Neuron (in vitro differentiated cells): ENCODE data around the gene MPC1.
"Not testable (repeated sequence)": the region's sequence is repeated elsewhere in the genome, so short reads cannot be mapped to it uniquely, and the experiment has no call there.

Experiments
- H2AFZ ChIP-seq: one replicate; pipeline ENCODE4 v1.6.1; 2013; ENCODE audit warnings: low read depth, mild to moderate bottlenecking, inconsistent platforms, low read length, moderate library complexity
- H3K27me3 ChIP-seq: one replicate; pipeline ENCODE4 v1.6.1; 2013; ENCODE audit warnings: low read length; ENCODE audit not compliant: insufficient read depth
- H3K36me3 ChIP-seq: one replicate; pipeline ENCODE4 v1.6.1; 2013; ENCODE audit warnings: low read length; ENCODE audit not compliant: insufficient read depth
- H3K4me1 ChIP-seq: one replicate; pipeline ENCODE4 v1.6.1; 2013; ENCODE audit warnings: low read length; ENCODE audit not compliant: insufficient read depth
- H3K4me3 ChIP-seq: 2 replicates; pipeline ENCODE4 v1.5.1; 2013; ENCODE audit warnings: mild to moderate bottlenecking, low read length, moderate library complexity
- H3K9me3 ChIP-seq: one replicate; pipeline ENCODE4 v1.6.1; 2013; ENCODE audit warnings: low read length

MPC1 gene

GRCh38 chr6:166362427-166362826 is 20.3 kb downstream of the MPC1 start:
- H3K4me1 ChIP-seq, result peaks cover 33% of the 10 kb centered on the region
- H3K27me3 ChIP-seq, H3K36me3 ChIP-seq, H2AFZ ChIP-seq, H3K9me3 ChIP-seq, H3K4me3 ChIP-seq: not testable (repeated sequence)

GRCh38 chr6:166361077-166361429 is 21.7 kb downstream of the MPC1 start:
- peaks cover 27% of the 10 kb centered on the region for H3K4me1 ChIP-seq
- peaks cover 6% of the 10 kb centered on the region for H3K36me3 ChIP-seq
- no peak overlapping the region for H3K4me3 ChIP-seq
- no peaks in the 10 kb centered on the region for H3K27me3 ChIP-seq
- H2AFZ ChIP-seq, result no peak overlapping the region
- no peaks in the 10 kb centered on the region for H3K9me3 ChIP-seq

GRCh38 chr6:166360243-166361076 is 22.3 kb downstream of the MPC1 start:
- Histone ChIP-seq H3K4me3 (no peak overlapping the region), H2AFZ (no peak overlapping the region), H3K9me3 (no peaks in the 10 kb centered on the region), H3K36me3 (peaks cover 6% of the 10 kb centered on the region), H3K27me3 (no peaks in the 10 kb centered on the region), H3K4me1 (peaks cover 21% of the 10 kb centered on the region)

- peaks cover 22% of the 10 kb centered on the region for H3K4me1 ChIP-seq
- no peak overlapping the region for H3K4me3 ChIP-seq
- H3K9me3 ChIP-seq, result no peaks in the 10 kb centered on the region
- no peak overlapping the region for H2AFZ ChIP-seq
- no peaks in the 10 kb centered on the region for H3K36me3 ChIP-seq
- H3K27me3 ChIP-seq, result no peaks in the 10 kb centered on the region
Measured at GRCh38 chr6:166355552-166355951, 27.2 kb downstream of the MPC1 start.

GRCh38 chr6:166354965-166355364 is 27.8 kb downstream of the MPC1 start:
- H3K9me3 ChIP-seq, result no peaks in the 10 kb centered on the region

GRCh38 chr6:166354143-166354542 is 28.6 kb downstream of the MPC1 start:
- H3K9me3 ChIP-seq, result peaks cover 1% of the 10 kb centered on the region
- H3K27me3 ChIP-seq, result no peaks in the 10 kb centered on the region
- H2AFZ ChIP-seq, result no peak overlapping the region
- no peak overlapping the region for H3K4me3 ChIP-seq
- H3K4me1 ChIP-seq, result peaks cover 20% of the 10 kb centered on the region
- H3K36me3 ChIP-seq, result no peaks in the 10 kb centered on the region

More at GRCh38 chr6:166354965-166355364, 27.8 kb downstream of the MPC1 start:
- Histone ChIP-seq H3K36me3 (no peaks in the 10 kb centered on the region), H3K27me3 (no peaks in the 10 kb centered on the region), H3K4me1 (peaks cover 20% of the 10 kb centered on the region), H2AFZ (no peak overlapping the region), H3K4me3 (no peak overlapping the region)

GRCh38 chr6:166353507-166353906 is 29.2 kb downstream of the MPC1 start:
- Histone ChIP-seq H2AFZ (no peak overlapping the region), H3K27me3 (no peaks in the 10 kb centered on the region), H3K9me3 (peaks cover 3% of the 10 kb centered on the region), H3K4me1 (peaks cover 20% of the 10 kb centered on the region), H3K4me3 (no peak overlapping the region), H3K36me3 (no peaks in the 10 kb centered on the region)

- Histone ChIP-seq H3K27me3 (no peaks in the 10 kb centered on the region), H3K4me3 (no peak overlapping the region), H3K4me1 (peaks cover 20% of the 10 kb centered on the region), H3K9me3 (peaks cover 4% of the 10 kb centered on the region), H3K36me3 (no peaks in the 10 kb centered on the region), H2AFZ (peak overlapping the region; percentile 24)
Measured at GRCh38 chr6:166352923-166353322, 29.8 kb downstream of the MPC1 start.

GRCh38 chr6:166351715-166352285 is 30.9 kb downstream of the MPC1 start:
- Histone ChIP-seq H3K36me3 (no peaks in the 10 kb centered on the region), H3K4me3 (no peak overlapping the region), H3K27me3 (no peaks in the 10 kb centered on the region)

GRCh38 chr6:166348305-166348949 is 34.3 kb downstream of the MPC1 start:
- H3K36me3 ChIP-seq, result no peaks in the 10 kb centered on the region
- no peak overlapping the region for H2AFZ ChIP-seq
- no peak overlapping the region for H3K4me3 ChIP-seq
- H3K9me3 ChIP-seq, result peaks cover 4% of the 10 kb centered on the region
- peaks cover 19% of the 10 kb centered on the region for H3K4me1 ChIP-seq
- H3K27me3 ChIP-seq, result no peaks in the 10 kb centered on the region

More at GRCh38 chr6:166351715-166352285, 30.9 kb downstream of the MPC1 start:
- Histone ChIP-seq H3K4me1 (peaks cover 20% of the 10 kb centered on the region), H3K9me3 (peaks cover 4% of the 10 kb centered on the region), H2AFZ (peak overlapping the region; percentile 22)

GRCh38 chr6:166346965-166347364 is 35.8 kb downstream of the MPC1 start:
- H3K9me3 ChIP-seq, result peaks cover 4% of the 10 kb centered on the region
- H2AFZ ChIP-seq, result no peak overlapping the region
- H3K4me3 ChIP-seq, result no peak overlapping the region
- H3K4me1 ChIP-seq, result peaks cover 9% of the 10 kb centered on the region
- H3K36me3 ChIP-seq, result no peaks in the 10 kb centered on the region
- H3K27me3 ChIP-seq, result no peaks in the 10 kb centered on the region

- Histone ChIP-seq H3K9me3 (peaks cover 4% of the 10 kb centered on the region), H3K4me1 (peaks cover 10% of the 10 kb centered on the region), H3K4me3 (no peak overlapping the region), H3K36me3 (no peaks in the 10 kb centered on the region), H2AFZ (no peak overlapping the region), H3K27me3 (no peaks in the 10 kb centered on the region)
Measured at GRCh38 chr6:166346449-166346848, 36.3 kb downstream of the MPC1 start.

- H3K36me3 ChIP-seq, H3K4me3 ChIP-seq, H2AFZ ChIP-seq, H3K9me3 ChIP-seq, H3K27me3 ChIP-seq: not testable (repeated sequence)
- H3K4me1 ChIP-seq, result peaks cover 14% of the 10 kb centered on the region
Measured at GRCh38 chr6:166345672-166346071, 37.1 kb downstream of the MPC1 start.
